ENCODE data around the gene OOSP4B.

DNA sequence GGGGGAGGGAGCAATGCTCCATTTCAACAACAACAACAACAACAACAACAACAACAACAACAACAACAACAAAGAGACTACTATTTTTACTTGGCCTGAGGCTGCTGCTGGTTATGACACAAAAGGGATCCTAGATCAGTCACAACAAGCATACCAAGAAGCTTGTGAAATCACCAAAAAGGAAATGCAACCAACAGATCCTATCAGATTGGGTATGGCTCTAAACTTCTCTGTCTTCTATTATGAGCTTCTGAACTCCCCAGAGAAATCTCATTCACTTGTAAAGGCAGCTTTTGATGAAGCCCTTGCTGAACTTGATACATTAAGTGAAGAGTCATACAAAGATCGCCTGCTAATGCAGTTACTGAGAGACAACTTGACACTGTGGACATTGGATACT, 61.0 kb downstream of the OOSP4B start:
- TF ChIP-seq CTCF (conservative IDR thresholded peaks at IDR 0.05) (no peak), EZH2 (IDR thresholded peaks at IDR 0.05; ENCODE audit: low read depth) (no peak)
